HepG2 (cell line): Measurements from ENCODE around the gene ADCY7. TPM values are rescaled to one million over a fixed set of nuclear protein-coding genes. Genes with fewer than 3 reads are reported as not detected.

Experiments used
- ATAC-seq: fragments of 200-7000 bp; cut with Tn5 transposase; 3 replicates; pipeline ENCODE4 v1.9.1; 2020; ENCODE audit warnings: mild to moderate bottlenecking, moderate library complexity
- BruUV-seq: library from RNA; stranded (reverse); fragments of 400-500 nt; replicated peaks from 2 replicates; lab custom pipeline; 2021; lab: Mats Ljungman, UMichigan
- CTCF ChIA-PET: fragments of 300-600 bp; formaldehyde crosslinking; extraction: SDS; loops from one replicate; lab custom pipeline; 2021; ENCODE audit warnings: low total read pairs, inconsistent platforms, low intra/inter-chr PET ratio; lab: Yijun Ruan, JAX
- POLR2A ChIA-PET: fragments of 350-600 bp; sonication (Branson Sonifier 250); formaldehyde crosslinking; loops from one replicate; lab custom pipeline; 2020; ENCODE audit warnings: antibody characterized with exemption, inconsistent platforms; lab: Yijun Ruan, JAX
- DNase-seq: peaks from one replicate; pipeline ENCODE4 v3.0.0-alpha.2; 2015; ENCODE audit warnings: low spot score
- FAIRE-seq: peaks from 3 replicates; lab custom pipeline; 2011; peaks lifted over from hg19 to GRCh38; lab: Jason Lieb, UNC
- H2AFZ ChIP-seq: one replicate; pipeline ENCODE4 v1.6.1; 2011; ENCODE audit warnings: low read length, inconsistent platforms
- H3K27ac ChIP-seq: fragments of 300-600 bp; 3 replicates; pipeline ENCODE4 v1.8.0; 2011; ENCODE audit warnings: mixed run types, mild to moderate bottlenecking, mixed read lengths, low read length, inconsistent platforms; ENCODE audit not compliant: insufficient read depth; ENCODE audit errors: extremely low read length
- H3K27me3 ChIP-seq, 2 experiments: fragments of 200-600 bp in 1 of 2; 2 replicates in 1 of 2; 3 replicates in 1 of 2; pipeline versions ENCODE4 v1.6.0 to v1.8.0; 2011; ENCODE audit warnings: low read length in 2 of 2, mild to moderate bottlenecking in 2 of 2, moderate library complexity in 2 of 2, inconsistent platforms in 1 of 2; ENCODE audit not compliant: insufficient read depth in 2 of 2, control insufficient read depth in 1 of 2
- H3K36me3 ChIP-seq, 2 experiments: fragments of 200-600 bp in 1 of 2; replicated peaks in 1 of 2; 2 replicates in 1 of 2; 3 replicates in 1 of 2; pipeline versions ENCODE4 v1.5.1 to v1.8.0; 2011; ENCODE audit warnings: low read length in 2 of 2, inconsistent platforms in 1 of 2; ENCODE audit not compliant: insufficient read depth in 2 of 2, control insufficient read depth in 1 of 2
- H3K4me1 ChIP-seq: 2 replicates; pipeline ENCODE4 v1.5.1; 2012; ENCODE audit warnings: low read length, inconsistent platforms; ENCODE audit not compliant: insufficient read depth
- H3K4me2 ChIP-seq: 2 replicates; pipeline ENCODE4 v1.6.0; 2011; ENCODE audit warnings: low read depth, low read length, inconsistent platforms
- H3K4me3 ChIP-seq, 3 experiments: fragments of 200-600 bp in 1 of 3; sonication (generic), shearing (Covaris generic) in 1 of 3; replicated peaks in 1 of 3; 2 replicates each; pipeline ENCODE4 v1.5.1; 2011 to 2016; ENCODE audit warnings: low read length in 3 of 3, inconsistent platforms in 2 of 3, low read depth in 2 of 3, mild to moderate bottlenecking in 2 of 3, control low read depth in 1 of 3, mixed read lengths in 1 of 3; ENCODE audit not compliant: insufficient read depth in 1 of 3
- H3K79me2 ChIP-seq: one replicate; pipeline ENCODE4 v1.6.1; 2011; ENCODE audit warnings: low read length, inconsistent platforms; ENCODE audit not compliant: insufficient read depth
- H3K9ac ChIP-seq: 2 replicates; pipeline ENCODE4 v1.6.0; 2011; ENCODE audit warnings: mild to moderate bottlenecking, low read depth, low read length, inconsistent platforms; ENCODE audit not compliant: insufficient read depth
- H3K9me3 ChIP-seq: 2 replicates; pipeline ENCODE4 v1.5.1; 2012; ENCODE audit warnings: mild to moderate bottlenecking, low read length
- H4K20me1 ChIP-seq: 2 replicates; pipeline ENCODE4 v1.6.0; 2011; ENCODE audit warnings: inconsistent platforms, mild to moderate bottlenecking, low read length, moderate library complexity; ENCODE audit not compliant: insufficient read depth
- ASH2L ChIP-seq: fragments of 300-600, 200-600 bp; sonication (generic); IDR thresholded peaks from 2 replicates; pipeline ENCODE4 v1.7.0; 2017; ENCODE audit warnings: low read depth, mild to moderate bottlenecking, moderate library complexity, mixed read lengths, low read length; ENCODE audit not compliant: insufficient read length
- MED8 ChIP-seq: sonication (generic); formaldehyde crosslinking; IDR thresholded peaks from 2 replicates; pipeline ENCODE4 v1.8.1; 2023; ENCODE audit warnings: mild to moderate bottlenecking, missing genetic modification reagents; ENCODE audit not compliant: insufficient replicate concordance
- NR2F6 ChIP-seq, 2 experiments: IDR thresholded peaks; 2 replicates each; pipeline ENCODE4 v1.6.1; 2016; ENCODE audit warnings: antibody characterized with exemption in 1 of 2, mild to moderate bottlenecking in 1 of 2
- NRL ChIP-seq: sonication (generic); formaldehyde crosslinking; IDR thresholded peaks from 2 replicates; pipeline ENCODE4 v1.5.0; 2020; ENCODE audit warnings: missing genetic modification reagents, mild to moderate bottlenecking, moderate library complexity, borderline replicate concordance
- WGBS: methylation state at CpG from one replicate; pipeline ENCODE4 v1.1.6; 2017; ENCODE audit warnings: low lambda C conversion rate; 5-methylcytosine and 5-hydroxymethylcytosine counted together
- in situ Hi-C: cut with HindIII; loops from 2 replicates; pipeline ENCODE4 v1.10.0; 2017; ENCODE audit warnings: low pct_unique_long_range_greater_than_20kb; ENCODE audit not compliant: extremely low pct_ligation_motif_present
- intact Hi-C: fragments of 100-400 bp; cut with micrococcal nuclease; formaldehyde crosslinking; loops from one replicate; pipeline ENCODE4 v1.10.0; 2022; ENCODE audit not compliant: unreplicated experiment
- polyA plus RNA-seq, 8 experiments: library from polyadenylated mRNA; depleted of rRNA in 3 of 8; stranded (reverse) in 7 of 8; unstranded in 1 of 8; fragments of >200 nt; fragmentation: Illumina TruSeq in 4 of 8; extraction: Trizol in 4 of 8; gene quantifications; 2 replicates each; pipeline versions ENCODE4 v1.2.1 to v1.2.3, GENCODE V29; 2011 to 2016; ENCODE audit warnings: low read depth in 4 of 8, missing spikeins in 1 of 8, mixed read lengths in 1 of 8; ENCODE audit not compliant: insufficient read depth in 1 of 8
- total RNA-seq, 5 experiments: library from RNA; depleted of rRNA; stranded (reverse); fragments of >200 nt; fragmentation: Illumina TruSeq; extraction: Trizol; gene quantifications; 2 replicates each; pipeline ENCODE4 v1.2.3, GENCODE V29; 2016; ENCODE audit warnings: low read depth in 1 of 5
- TF ChIP-seq, protein P1 (sequence below): sonication (generic); formaldehyde crosslinking; IDR thresholded peaks from 2 replicates; pipeline ENCODE4 v1.4.0; 2020; ENCODE audit warnings: missing genetic modification reagents
- TF ChIP-seq, protein P2 (sequence below): sonication (generic); formaldehyde crosslinking; IDR thresholded peaks from 2 replicates; pipeline ENCODE4 v1.5.0; 2020; ENCODE audit warnings: mild to moderate bottlenecking, missing genetic modification reagents, borderline replicate concordance

The ADCY7 gene
- total and polyA plus RNA-seq, 2 of the 13 experiments (the other 11 are each of a cell fraction or from before 2014, with no cell fraction given) = 2.2 to 4.3 TPM

DNA sequence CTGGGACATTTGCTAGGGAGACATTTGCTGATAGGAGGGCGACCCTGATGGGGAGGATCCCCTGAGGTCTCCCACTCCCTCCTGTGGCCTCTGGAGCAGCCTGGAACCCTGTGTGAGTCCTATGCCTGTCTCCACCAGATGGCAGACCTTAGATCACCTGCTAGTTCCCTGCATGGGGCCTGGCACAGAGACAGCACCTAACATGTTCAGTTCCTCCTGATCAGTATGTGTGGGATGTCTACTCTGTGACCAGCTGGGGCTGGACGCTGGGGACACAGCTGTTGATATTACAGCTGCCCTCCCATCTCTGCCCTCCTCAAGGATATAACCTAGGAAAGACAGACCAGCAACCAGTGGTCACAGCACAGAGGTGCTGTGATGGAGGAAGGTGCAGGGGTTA is 1.1 kb upstream of the ADCY7 start:
- no peaks in the 10 kb centered on the region for H3K9me3 ChIP-seq
- BruUV-seq = no TSS peak
- H3K27me3 ChIP-seq = peaks cover 4 to 22% of the 10 kb centered on the region in 2 experiments
- no peaks in the 10 kb centered on the region for H4K20me1 ChIP-seq
- DNase-seq (peak; percentile 69), FAIRE-seq (peak; percentile 89), ATAC-seq (peak; percentile 87)
- H3K4me3 ChIP-seq = no peak overlapping the region
- H3K4me1 ChIP-seq = peaks cover 72% of the 10 kb centered on the region
- in situ Hi-C loops = loop anchor here (5.0 to 10.0 kb wide), 2 partner anchors 37 to 400 kb away; no protein-coding TSS in a partner anchor
- intact Hi-C loops = no loop called here
- no peaks in the 10 kb centered on the region for H3K79me2 ChIP-seq
- no peak overlapping the region for H3K4me2 ChIP-seq
- WGBS = 21% methylated on average over 2 of the region's 2 CpGs
- no peak overlapping the region for H3K27ac ChIP-seq
- H3K9ac ChIP-seq = no peak overlapping the region
- no peak overlapping the region for H2AFZ ChIP-seq
- no peaks in the 10 kb centered on the region for H3K36me3 ChIP-seq
- CTCF ChIA-PET = interaction anchor here (1.2 kb wide), 1 partner anchor 48 kb away, joined by 3 read pairs; no protein-coding TSS in a partner anchor
- POLR2A ChIA-PET = no interaction called here
- TF ChIP-seq, protein P1, sequence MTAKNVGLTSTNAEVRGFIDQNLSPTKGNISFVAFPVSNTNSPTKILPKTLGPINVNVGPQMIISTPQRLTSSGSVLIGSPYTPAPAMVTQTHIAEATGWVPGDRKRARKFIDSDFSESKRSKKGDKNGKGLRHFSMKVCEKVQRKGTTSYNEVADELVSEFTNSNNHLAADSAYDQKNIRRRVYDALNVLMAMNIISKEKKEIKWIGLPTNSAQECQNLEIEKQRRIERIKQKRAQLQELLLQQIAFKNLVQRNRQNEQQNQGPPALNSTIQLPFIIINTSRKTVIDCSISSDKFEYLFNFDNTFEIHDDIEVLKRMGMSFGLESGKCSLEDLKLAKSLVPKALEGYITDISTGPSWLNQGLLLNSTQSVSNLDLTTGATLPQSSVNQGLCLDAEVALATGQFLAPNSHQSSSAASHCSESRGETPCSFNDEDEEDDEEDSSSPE (CRISPR knock-in tag) = no peak
- TF ChIP-seq, protein P2, sequence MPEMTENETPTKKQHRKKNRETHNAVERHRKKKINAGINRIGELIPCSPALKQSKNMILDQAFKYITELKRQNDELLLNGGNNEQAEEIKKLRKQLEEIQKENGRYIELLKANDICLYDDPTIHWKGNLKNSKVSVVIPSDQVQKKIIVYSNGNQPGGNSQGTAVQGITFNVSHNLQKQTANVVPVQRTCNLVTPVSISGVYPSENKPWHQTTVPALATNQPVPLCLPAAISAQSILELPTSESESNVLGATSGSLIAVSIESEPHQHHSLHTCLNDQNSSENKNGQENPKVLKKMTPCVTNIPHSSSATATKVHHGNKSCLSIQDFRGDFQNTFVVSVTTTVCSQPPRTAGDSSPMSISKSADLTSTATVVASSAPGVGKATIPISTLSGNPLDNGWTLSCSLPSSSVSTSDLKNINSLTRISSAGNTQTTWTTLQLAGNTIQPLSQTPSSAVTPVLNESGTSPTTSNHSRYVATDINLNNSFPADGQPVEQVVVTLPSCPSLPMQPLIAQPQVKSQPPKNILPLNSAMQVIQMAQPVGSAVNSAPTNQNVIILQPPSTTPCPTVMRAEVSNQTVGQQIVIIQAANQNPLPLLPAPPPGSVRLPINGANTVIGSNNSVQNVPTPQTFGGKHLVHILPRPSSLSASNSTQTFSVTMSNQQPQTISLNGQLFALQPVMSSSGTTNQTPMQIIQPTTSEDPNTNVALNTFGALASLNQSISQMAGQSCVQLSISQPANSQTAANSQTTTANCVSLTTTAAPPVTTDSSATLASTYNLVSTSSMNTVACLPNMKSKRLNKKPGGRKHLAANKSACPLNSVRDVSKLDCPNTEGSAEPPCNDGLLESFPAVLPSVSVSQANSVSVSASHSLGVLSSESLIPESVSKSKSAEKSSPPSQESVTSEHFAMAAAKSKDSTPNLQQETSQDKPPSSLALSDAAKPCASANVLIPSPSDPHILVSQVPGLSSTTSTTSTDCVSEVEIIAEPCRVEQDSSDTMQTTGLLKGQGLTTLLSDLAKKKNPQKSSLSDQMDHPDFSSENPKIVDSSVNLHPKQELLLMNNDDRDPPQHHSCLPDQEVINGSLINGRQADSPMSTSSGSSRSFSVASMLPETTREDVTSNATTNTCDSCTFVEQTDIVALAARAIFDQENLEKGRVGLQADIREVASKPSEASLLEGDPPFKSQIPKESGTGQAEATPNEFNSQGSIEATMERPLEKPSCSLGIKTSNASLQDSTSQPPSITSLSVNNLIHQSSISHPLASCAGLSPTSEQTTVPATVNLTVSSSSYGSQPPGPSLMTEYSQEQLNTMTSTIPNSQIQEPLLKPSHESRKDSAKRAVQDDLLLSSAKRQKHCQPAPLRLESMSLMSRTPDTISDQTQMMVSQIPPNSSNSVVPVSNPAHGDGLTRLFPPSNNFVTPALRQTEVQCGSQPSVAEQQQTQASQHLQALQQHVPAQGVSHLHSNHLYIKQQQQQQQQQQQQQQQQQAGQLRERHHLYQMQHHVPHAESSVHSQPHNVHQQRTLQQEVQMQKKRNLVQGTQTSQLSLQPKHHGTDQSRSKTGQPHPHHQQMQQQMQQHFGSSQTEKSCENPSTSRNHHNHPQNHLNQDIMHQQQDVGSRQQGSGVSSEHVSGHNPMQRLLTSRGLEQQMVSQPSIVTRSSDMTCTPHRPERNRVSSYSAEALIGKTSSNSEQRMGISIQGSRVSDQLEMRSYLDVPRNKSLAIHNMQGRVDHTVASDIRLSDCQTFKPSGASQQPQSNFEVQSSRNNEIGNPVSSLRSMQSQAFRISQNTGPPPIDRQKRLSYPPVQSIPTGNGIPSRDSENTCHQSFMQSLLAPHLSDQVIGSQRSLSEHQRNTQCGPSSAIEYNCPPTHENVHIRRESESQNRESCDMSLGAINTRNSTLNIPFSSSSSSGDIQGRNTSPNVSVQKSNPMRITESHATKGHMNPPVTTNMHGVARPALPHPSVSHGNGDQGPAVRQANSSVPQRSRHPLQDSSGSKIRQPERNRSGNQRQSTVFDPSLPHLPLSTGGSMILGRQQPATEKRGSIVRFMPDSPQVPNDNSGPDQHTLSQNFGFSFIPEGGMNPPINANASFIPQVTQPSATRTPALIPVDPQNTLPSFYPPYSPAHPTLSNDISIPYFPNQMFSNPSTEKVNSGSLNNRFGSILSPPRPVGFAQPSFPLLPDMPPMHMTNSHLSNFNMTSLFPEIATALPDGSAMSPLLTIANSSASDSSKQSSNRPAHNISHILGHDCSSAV = no peak
- TF ChIP-seq MED8 (peak; percentile 43), NRL (CRISPR knock-in tag) (no peak), ASH2L (no peak), NR2F6 (IDR thresholded peaks at IDR 0.05) (no peak), NR2F6 (CRISPR knock-in tag; IDR thresholded peaks at IDR 0.05) (no peak)
